Fibroblast of lung (primary cell): ENCODE data around the gene SNRK.

ENCODE experiments used
- CTCF ChIP-seq, 2 donors: IDR thresholded peaks in 1 of 2; conservative IDR thresholded peaks in 1 of 2; 1 replicate in 1 of 2; 2 replicates in 1 of 2; pipeline ENCODE4 v1.5.1; 2011 to 2012; ENCODE audit warnings: low read length in 2 of 2, control low read depth in 1 of 2, inconsistent platforms in 1 of 2, low read depth in 1 of 2, mild to moderate bottlenecking in 1 of 2
- EZH2 ChIP-seq: IDR thresholded peaks from 2 replicates; pipeline ENCODE4 v1.5.1; 2012; ENCODE audit warnings: low read length, control low read depth, mild to moderate bottlenecking; ENCODE audit errors: missing control alignments

- no peak for TF ChIP-seq CTCF (conservative IDR thresholded peaks at IDR 0.05 in 1 of 2, IDR thresholded peaks at IDR 0.05 in 1 of 2; ENCODE audit: low read depth in 1 of 2, low read length in 2 of 2)
- TF ChIP-seq EZH2: no peak
Observed at GRCh38 chr3:43309372-43310305, 23.3 kb downstream of the SNRK start.
